ENCODE data around the gene KCNK3. TPM values are rescaled to one million over a fixed set of nuclear protein-coding genes. Genes with fewer than 3 reads are reported as not detected.

Gene KCNK3
- total RNA-seq, 1 donor from 2014 or later, result not detected

GRCh38 chr2:26704441-26704977 is 12.0 kb downstream of the KCNK3 start:
- no peak overlapping the region for H3K27ac Mint-ChIP-seq (ENCODE audit: unreplicated experiment)
- H3K9me3 Mint-ChIP-seq (ENCODE audit: unreplicated experiment), result no peaks in the 10 kb centered on the region
- H3K4me1 Mint-ChIP-seq (ENCODE audit: unreplicated experiment), result no peaks in the 10 kb centered on the region
- TF ChIP-seq CTCF (IDR thresholded peaks at IDR 0.05; ENCODE audit: unreplicated experiment), result no peak
- peaks cover 12% of the 10 kb centered on the region for H3K27me3 Mint-ChIP-seq (ENCODE audit: unreplicated experiment)
- H3K36me3 Mint-ChIP-seq (ENCODE audit: low read depth, unreplicated experiment), result no peaks in the 10 kb centered on the region
- DNase-seq (ENCODE audit: low spot score), result no peak
- no peak overlapping the region for H3K4me3 Mint-ChIP-seq (ENCODE audit: unreplicated experiment)

DNA sequence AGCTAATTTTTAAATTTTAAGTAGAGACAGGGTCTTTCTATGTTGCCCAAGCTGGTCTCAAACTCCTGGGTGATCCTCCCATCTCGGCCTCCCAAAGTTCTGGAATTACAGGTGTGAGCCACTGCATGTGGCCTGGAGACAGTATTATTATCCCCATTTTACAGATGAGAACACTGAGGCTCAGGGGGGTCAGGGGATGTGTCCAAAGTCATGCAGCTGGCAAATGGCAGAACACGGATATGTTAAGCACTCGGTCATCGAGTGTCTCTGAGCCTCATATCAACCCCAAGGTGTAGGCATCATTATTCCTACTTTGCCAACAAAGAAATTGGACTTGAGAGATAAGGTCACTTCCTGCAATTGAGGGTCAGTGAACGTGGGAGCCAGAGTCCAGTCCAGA is 12.6 kb downstream of the KCNK3 start:
- no peak overlapping the region for H3K4me3 Mint-ChIP-seq (ENCODE audit: unreplicated experiment)
- no peaks in the 10 kb centered on the region for H3K36me3 Mint-ChIP-seq (ENCODE audit: low read depth, unreplicated experiment)
- TF ChIP-seq CTCF (IDR thresholded peaks at IDR 0.05; ENCODE audit: unreplicated experiment), result no peak
- no peaks in the 10 kb centered on the region for H3K4me1 Mint-ChIP-seq (ENCODE audit: unreplicated experiment)
- DNase-seq (ENCODE audit: low spot score), result no peak
- no peaks in the 10 kb centered on the region for H3K9me3 Mint-ChIP-seq (ENCODE audit: unreplicated experiment)
- H3K27ac Mint-ChIP-seq (ENCODE audit: unreplicated experiment), result no peak overlapping the region
- peaks cover 12% of the 10 kb centered on the region for H3K27me3 Mint-ChIP-seq (ENCODE audit: unreplicated experiment)

DNA sequence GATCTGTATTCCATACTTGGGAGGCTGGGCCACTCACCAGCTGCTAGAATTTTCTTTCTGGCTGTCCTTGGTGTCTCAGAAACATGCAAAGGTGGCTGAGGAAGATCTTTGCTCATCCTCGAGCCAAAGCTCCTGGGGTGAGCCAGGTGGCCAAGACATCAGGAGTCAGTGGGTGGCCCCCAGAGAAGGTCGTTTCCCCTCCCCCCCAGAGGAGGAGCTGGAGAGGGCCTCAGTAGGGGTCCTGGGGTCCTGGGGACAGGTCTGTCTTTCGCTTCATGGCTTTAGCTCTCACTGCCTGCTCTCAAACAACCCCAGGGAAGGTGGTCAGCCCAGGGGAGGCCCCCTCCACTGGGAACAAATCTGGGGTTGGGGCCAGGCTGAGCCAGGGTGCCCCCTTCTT is 13.6 kb downstream of the KCNK3 start:
- Mint-ChIP-seq H3K27ac (ENCODE audit: unreplicated experiment) (no peak overlapping the region), H3K36me3 (ENCODE audit: low read depth, unreplicated experiment) (no peaks in the 10 kb centered on the region), H3K4me3 (ENCODE audit: unreplicated experiment) (no peak overlapping the region), H3K9me3 (ENCODE audit: unreplicated experiment) (no peaks in the 10 kb centered on the region), H3K27me3 (ENCODE audit: unreplicated experiment) (peaks cover 13% of the 10 kb centered on the region), H3K4me1 (ENCODE audit: unreplicated experiment) (no peaks in the 10 kb centered on the region)
- DNase-seq (ENCODE audit: low spot score), result no peak
- no peak for TF ChIP-seq CTCF (IDR thresholded peaks at IDR 0.05; ENCODE audit: unreplicated experiment)

DNA sequence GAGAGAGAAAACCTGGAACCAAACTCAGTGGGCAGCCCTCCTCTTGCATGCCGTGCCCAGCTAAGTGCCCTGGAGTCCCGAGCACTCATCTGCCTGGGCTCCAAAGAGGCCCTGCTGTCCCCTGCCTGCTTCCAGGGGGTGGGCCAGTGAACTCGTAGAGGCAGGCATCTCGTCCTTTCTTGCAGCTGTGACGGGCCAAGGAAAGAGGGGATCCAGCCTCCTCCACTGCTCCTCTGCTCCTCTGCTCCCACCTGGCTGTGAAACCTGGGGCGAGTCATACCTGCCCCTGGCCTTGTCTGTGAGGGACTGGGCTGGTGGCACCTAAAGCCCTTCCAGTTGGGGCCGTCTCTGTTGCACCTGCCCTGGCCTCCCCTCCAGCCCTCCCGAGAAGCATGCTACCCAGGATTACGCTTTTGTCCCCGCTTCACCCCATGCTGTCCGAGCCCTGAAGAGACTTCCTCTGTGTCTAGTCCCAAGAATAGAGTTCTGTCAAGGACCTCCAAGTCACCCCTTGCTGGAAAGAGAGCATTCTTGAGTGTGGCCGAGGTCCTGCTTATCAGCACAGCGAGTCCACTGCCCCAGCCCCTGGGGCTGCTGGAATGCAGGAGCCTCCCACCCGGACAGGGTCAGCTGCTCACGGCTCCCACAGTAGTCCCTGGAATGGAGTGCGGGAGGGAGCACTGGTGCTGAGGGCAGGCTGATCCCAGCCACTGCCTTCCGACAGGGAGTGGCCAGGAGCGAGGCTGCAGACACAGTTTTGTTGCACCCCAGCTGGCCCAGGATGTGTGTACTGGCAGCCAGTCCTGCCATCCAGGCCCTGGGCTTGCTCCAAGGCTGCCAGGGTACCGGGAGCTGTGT is 14.3 kb downstream of the KCNK3 start:
- no peaks in the 10 kb centered on the region for H3K4me1 Mint-ChIP-seq (ENCODE audit: unreplicated experiment)
- no peaks in the 10 kb centered on the region for H3K36me3 Mint-ChIP-seq (ENCODE audit: low read depth, unreplicated experiment)
- no peak for TF ChIP-seq CTCF (IDR thresholded peaks at IDR 0.05; ENCODE audit: unreplicated experiment)
- H3K4me3 Mint-ChIP-seq (ENCODE audit: unreplicated experiment), result no peak overlapping the region
- no peak overlapping the region for H3K27ac Mint-ChIP-seq (ENCODE audit: unreplicated experiment)
- no peaks in the 10 kb centered on the region for H3K9me3 Mint-ChIP-seq (ENCODE audit: unreplicated experiment)
- DNase-seq (ENCODE audit: low spot score), result no peak
- H3K27me3 Mint-ChIP-seq (ENCODE audit: unreplicated experiment), result peaks cover 12% of the 10 kb centered on the region

- Mint-ChIP-seq H3K36me3 (ENCODE audit: low read depth, unreplicated experiment) (no peaks in the 10 kb centered on the region), H3K4me1 (ENCODE audit: unreplicated experiment) (no peaks in the 10 kb centered on the region), H3K27ac (ENCODE audit: unreplicated experiment) (no peak overlapping the region), H3K9me3 (ENCODE audit: unreplicated experiment) (no peaks in the 10 kb centered on the region), H3K4me3 (ENCODE audit: unreplicated experiment) (no peak overlapping the region), H3K27me3 (ENCODE audit: unreplicated experiment) (peaks cover 12% of the 10 kb centered on the region)
- TF ChIP-seq CTCF (IDR thresholded peaks at IDR 0.05; ENCODE audit: unreplicated experiment), result no peak
- DNase-seq (ENCODE audit: low spot score), result no peak
Measured at GRCh38 chr2:26707747-26708146, 15.2 kb downstream of the KCNK3 start.
